ENCODE results near the gene ARL17B. TPM values are rescaled to one million over a fixed set of nuclear protein-coding genes. Genes with fewer than 3 reads are reported as not detected.

Gene ARL17B
- 3.9 and 5.2 TPM in 2 replicates for total RNA-seq

GRCh38 chr17:46361755-46362154 lies at the start of gene ARL17B:
TSS of gene ARL17B (minus strand) at chr17:46361766. CDS start at chr17:46358397, 3,369 bp downstream.

DNA sequence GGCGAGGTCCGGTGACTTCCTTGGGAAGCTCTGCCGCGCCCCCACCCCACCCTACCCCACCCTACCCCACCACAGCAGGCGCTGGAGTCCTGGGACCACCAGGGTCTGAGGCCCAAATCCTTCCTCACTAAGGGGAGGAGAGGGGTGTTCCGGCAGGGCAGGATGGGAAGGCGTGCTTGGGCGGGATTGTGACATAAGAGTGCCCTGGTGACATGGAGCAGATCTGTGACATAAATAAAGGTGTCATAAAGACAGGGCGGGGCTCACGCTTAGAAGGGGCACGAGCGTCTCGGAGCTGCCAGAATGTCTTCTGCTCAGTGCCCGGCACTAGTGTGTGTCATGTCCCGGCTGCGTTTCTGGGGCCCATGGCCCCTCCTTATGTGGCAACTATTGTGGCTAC lies 66.7 kb downstream of the ARL17B start, which contains the start of gene LRRC37A:
LRRC37A (plus strand) TSS at position 301 of the 400 bp plus-strand sequence; CDS start at position 304, 3 bp downstream.

Small RNA genes within 50 kb of the gene (small RNA-seq; reads per million reads assigned to genes)
- not detected for gene RN7SL656P

Other genes with a start within 250 kb of the ARL17B start
- gene KANSL1, start 168.3 kb downstream of the ARL17B start, total RNA-seq = 66.0 and 101 TPM in 2 replicates
- gene LRRC37A, start 66.6 kb downstream of the ARL17B start, total RNA-seq = 1.3 and 5.1 TPM in 2 replicates
- gene LRRC37A2, start 150.7 kb upstream of the ARL17B start, total RNA-seq = 4.2 and 11.7 TPM in 2 replicates
- 2.6 and 4.4 TPM in 2 replicates for gene ARL17A, start 217.9 kb upstream of the ARL17B start, total RNA-seq
- gene NSF, start 228.9 kb upstream of the ARL17B start, total RNA-seq = 36.3 and 48.3 TPM in 2 replicates

All from vein endothelial cell (primary cell).